GM13977 (cell line): ENCODE measurements around the gene BTBD2.

Experiments used
- DNase-seq: peaks from one replicate; pipeline ENCODE4 v3.0.0; 2012; ENCODE audit warnings: low spot score
- CTCF ChIP-seq: IDR thresholded peaks from 2 replicates; pipeline ENCODE4 v1.5.1; 2012; ENCODE audit warnings: mild to moderate bottlenecking, control low read depth; ENCODE audit not compliant: insufficient read depth; ENCODE audit errors: extremely low read depth, missing control alignments
- in situ Hi-C: fragments of 300-500 bp; cut with MboI; formaldehyde crosslinking; loops from one replicate; pipeline ENCODE4 v1.12.0; 2022; ENCODE audit warnings: low sequenced_read_pairs, low pct_unique_long_range_greater_than_20kb, mixed read lengths, inconsistent platforms; ENCODE audit not compliant: unreplicated experiment

Gene BTBD2

GRCh38 chr19:1936916-1937610 is 78.5 kb downstream of the BTBD2 start:
- in situ Hi-C loops = no loop called here
- no peak for DNase-seq
- no peak for TF ChIP-seq CTCF

DNA sequence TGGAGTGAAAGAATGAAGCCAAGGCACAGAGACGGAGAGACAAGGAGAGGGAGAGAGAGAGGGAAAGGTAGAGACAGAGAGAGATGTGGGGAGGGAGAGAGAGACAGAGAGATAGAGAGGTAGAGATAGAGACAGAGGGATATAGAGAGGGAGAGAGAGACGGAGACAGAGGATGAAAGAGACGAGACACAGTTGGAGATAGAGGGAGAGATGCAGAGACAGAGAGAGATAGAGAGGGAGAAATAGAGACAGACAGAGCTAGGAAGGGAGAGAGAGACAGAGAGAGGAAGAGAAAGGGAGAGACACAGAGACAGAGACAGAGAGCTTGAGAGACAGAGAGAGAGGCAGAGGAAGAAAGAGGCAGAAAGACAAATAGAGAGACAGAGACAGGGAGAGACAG is 79.1 kb downstream of the BTBD2 start:
- in situ Hi-C loops = no loop called here
- no peak for DNase-seq
- TF ChIP-seq CTCF = no peak

GRCh38 chr19:1935484-1936208 is 79.9 kb downstream of the BTBD2 start:
- no peak for TF ChIP-seq CTCF
- in situ Hi-C loops = no loop called here
- no peak for DNase-seq
